HG03108 (cell line): ENCODE results near the gene PRDX5.

Experiments used
- ATAC-seq: cut with Tn5 transposase; IDR thresholded peaks from one replicate; pipeline ENCODE4 v1.9.1; 2021; ENCODE audit warnings: moderate library complexity; ENCODE audit not compliant: unreplicated experiment

The PRDX5 gene

GRCh38 chr11:64317961-64318765, at the start of gene PRDX5:
Gene PRDX5, plus strand, starts transcription at chr11:64318121. Its CDS starts 95 bp downstream, at chr11:64318216.
- ATAC-seq = peak; percentile 68

GRCh38 chr11:64268893-64269539, 48.9 kb upstream of the PRDX5 start:
- ATAC-seq = peak; percentile 10

- peak; percentile 61 for ATAC-seq
These were observed 48.2 kb upstream of the PRDX5 start for GRCh38 chr11:64269540-64270220.

GRCh38 chr11:64275031-64275800, 42.7 kb upstream of the PRDX5 start:
- no peak for ATAC-seq

- no peak for ATAC-seq
These were observed 42.1 kb upstream of the PRDX5 start for GRCh38 chr11:64275841-64276240.

GRCh38 chr11:64276653-64277431, 41.1 kb upstream of the PRDX5 start:
- ATAC-seq = no peak

GRCh38 chr11:64278576-64279190, 39.2 kb upstream of the PRDX5 start:
- no peak for ATAC-seq

- no peak for ATAC-seq
These were observed 35.8 kb upstream of the PRDX5 start for GRCh38 chr11:64281957-64282770.

GRCh38 chr11:64283092-64283491, 34.8 kb upstream of the PRDX5 start:
- ATAC-seq = no peak

- peak; percentile 72 for ATAC-seq
These were observed 33.6 kb upstream of the PRDX5 start, which contains the start of gene BAD for GRCh38 chr11:64284048-64284961. Gene BAD, minus strand, starts transcription at chr11:64284665. Its CDS starts 297 bp downstream, at chr11:64284368.

GRCh38 chr11:64284962-64285884, 32.7 kb upstream of the PRDX5 start, which contains the start of gene GPR137:
Gene GPR137, plus strand, starts transcription at chr11:64285848. Its CDS starts 677 bp downstream, at chr11:64286525.
- ATAC-seq = peak; percentile 46

- peak; percentile 1 for ATAC-seq
These were observed 31.8 kb upstream of the PRDX5 start for GRCh38 chr11:64285885-64286800.

- no peak for ATAC-seq
These were observed 31.1 kb upstream of the PRDX5 start for GRCh38 chr11:64286801-64287159.

- no peak for ATAC-seq
These were observed 30.1 kb upstream of the PRDX5 start for GRCh38 chr11:64287676-64288352.

GRCh38 chr11:64288353-64288750, 29.6 kb upstream of the PRDX5 start:
- ATAC-seq = no peak
